Hematopoietic multipotent progenitor cell treated with erythropoietin and hydrocortisone succinate and interleukin-3 and kit ligand, for 8 days (in vitro differentiated cells): ENCODE data around the gene TUBG2.

Source experiments
- DNase-seq: peaks from one replicate; pipeline ENCODE4 v3.0.0-alpha.2; 2015

The TUBG2 gene

GRCh38 chr17:42677921-42678781 is 19.1 kb downstream of the TUBG2 start:
- peak; percentile 89 for DNase-seq

- peak; percentile 46 for DNase-seq
Measured at GRCh38 chr17:42678951-42679491, 19.9 kb downstream of the TUBG2 start.

GRCh38 chr17:42679492-42680330 is 20.6 kb downstream of the TUBG2 start:
- DNase-seq, result peak; percentile 81

GRCh38 chr17:42680331-42680808 is 21.3 kb downstream of the TUBG2 start:
- DNase-seq, result no peak

GRCh38 chr17:42681976-42682721 is 23.1 kb downstream of the TUBG2 start, which contains the start of gene CNTNAP1:
CNTNAP1 (plus strand) TSS chr17:42682531; CDS start chr17:42682830, 299 bp downstream.
- no peak for DNase-seq

- DNase-seq, result no peak
Measured at GRCh38 chr17:42682722-42683403, 23.8 kb downstream of the TUBG2 start.

GRCh38 chr17:42683407-42684034 is 24.4 kb downstream of the TUBG2 start:
- no peak for DNase-seq

- no peak for DNase-seq
Measured at GRCh38 chr17:42684929-42685556, 26.0 kb downstream of the TUBG2 start.

GRCh38 chr17:42685831-42686230 is 26.7 kb downstream of the TUBG2 start:
- no peak for DNase-seq

- no peak for DNase-seq
Measured at GRCh38 chr17:42686520-42687128, 27.5 kb downstream of the TUBG2 start.

- DNase-seq, result no peak
Measured at GRCh38 chr17:42687707-42688320, 28.7 kb downstream of the TUBG2 start.

- no peak for DNase-seq
Measured at GRCh38 chr17:42690596-42690995, 31.5 kb downstream of the TUBG2 start.

GRCh38 chr17:42691021-42691545 is 32.0 kb downstream of the TUBG2 start:
- no peak for DNase-seq

GRCh38 chr17:42692489-42692888 is 33.4 kb downstream of the TUBG2 start:
- no peak for DNase-seq

- no peak for DNase-seq
Measured at GRCh38 chr17:42694524-42694923, 35.4 kb downstream of the TUBG2 start.

GRCh38 chr17:42695500-42695899 is 36.4 kb downstream of the TUBG2 start:
- DNase-seq, result no peak

- DNase-seq, result no peak
Measured at GRCh38 chr17:42697108-42697811, 38.2 kb downstream of the TUBG2 start.

GRCh38 chr17:42698736-42699414 is 39.8 kb downstream of the TUBG2 start:
- DNase-seq, result peak; percentile 92

GRCh38 chr17:42699415-42699740 is 40.3 kb downstream of the TUBG2 start:
- no peak for DNase-seq
